Measurements from ENCODE around the gene KLHL21.

Gene KLHL21

GRCh38 chr1:6627031-6627430 lies 24.4 kb upstream of the KLHL21 start:
- no peaks in the 10 kb centered on the region for H3K9me3 ChIP-seq
- no peak for DNase-seq
- H3K27me3 ChIP-seq = no peaks in the 10 kb centered on the region
- no peaks in the 10 kb centered on the region for H3K4me1 ChIP-seq
- H3K36me3 ChIP-seq = 0 out of 2 replicates have a peak, but pooled peaks cover 2% of the 10 kb centered on the region
- TF ChIP-seq CTCF (IDR thresholded peaks at IDR 0.05; ENCODE audit: low read depth, low read length) = no peak
- H3K4me3 ChIP-seq (ENCODE audit: low read depth, low read length) = no peak overlapping the region

GRCh38 chr1:6625584-6626149 lies 23.0 kb upstream of the KLHL21 start:
- peak overlapping the region; percentile 65 for H3K4me3 ChIP-seq (ENCODE audit: low read depth, low read length)
- H3K27me3 ChIP-seq = no peaks in the 10 kb centered on the region
- H3K9me3 ChIP-seq = no peaks in the 10 kb centered on the region
- TF ChIP-seq CTCF (IDR thresholded peaks at IDR 0.05; ENCODE audit: low read depth, low read length) = no peak
- H3K4me1 ChIP-seq = no peaks in the 10 kb centered on the region
- DNase-seq = no peak
- peaks cover 5% of the 10 kb centered on the region; the same call in 1 of the 2 replicates for H3K36me3 ChIP-seq

- no peaks in the 10 kb centered on the region for H3K9me3 ChIP-seq
- no peaks in the 10 kb centered on the region for H3K4me1 ChIP-seq
- peak within 1 kb of the TSS; percentile 65 for H3K4me3 ChIP-seq (ENCODE audit: low read depth, low read length)
- TF ChIP-seq CTCF (IDR thresholded peaks at IDR 0.05; ENCODE audit: low read depth, low read length) = no peak
- DNase-seq = peak; percentile 84
- H3K36me3 ChIP-seq = peaks cover 5% of the 10 kb centered on the region
- H3K27me3 ChIP-seq = no peaks in the 10 kb centered on the region
These were observed 22.3 kb upstream of the KLHL21 start, which contains the start of gene THAP3 for GRCh38 chr1:6624710-6625583. Gene THAP3 (plus strand): TSS chr1:6624868. CDS start chr1:6625219, 351 bp downstream.

GRCh38 chr1:6623269-6623965 lies 20.7 kb upstream of the KLHL21 start:
- Histone ChIP-seq H3K36me3 (peaks cover 3% of the 10 kb centered on the region), H3K27me3 (no peaks in the 10 kb centered on the region), H3K4me1 (no peaks in the 10 kb centered on the region), H3K9me3 (no peaks in the 10 kb centered on the region), H3K4me3 (ENCODE audit: low read depth, low read length) (no peak overlapping the region)
- no peak for DNase-seq
- TF ChIP-seq CTCF (IDR thresholded peaks at IDR 0.05; ENCODE audit: low read depth, low read length) = no peak

GRCh38 chr1:6622396-6623152 lies 19.9 kb upstream of the KLHL21 start:
- H3K36me3 ChIP-seq = peaks cover 3% of the 10 kb centered on the region
- no peaks in the 10 kb centered on the region for H3K9me3 ChIP-seq
- no peaks in the 10 kb centered on the region for H3K4me1 ChIP-seq
- no peak for TF ChIP-seq CTCF (IDR thresholded peaks at IDR 0.05; ENCODE audit: low read depth, low read length)
- no peaks in the 10 kb centered on the region for H3K27me3 ChIP-seq
- no peak for DNase-seq
- H3K4me3 ChIP-seq (ENCODE audit: low read depth, low read length) = no peak overlapping the region

All from BE2C (cell line).